Fibroblast of lung (primary cell): ENCODE data around the gene CYSTM1.
A peak's percentile ranks its signal among the peaks of the same experiment; 100 is the strongest.

Experiments used
- CTCF ChIP-seq, 2 donors: IDR thresholded peaks in 1 of 2; conservative IDR thresholded peaks in 1 of 2; 1 replicate in 1 of 2; 2 replicates in 1 of 2; pipeline ENCODE4 v1.5.1; 2011 to 2012; ENCODE audit warnings: low read length in 2 of 2, control low read depth in 1 of 2, inconsistent platforms in 1 of 2, low read depth in 1 of 2, mild to moderate bottlenecking in 1 of 2
- EZH2 ChIP-seq: IDR thresholded peaks from 2 replicates; pipeline ENCODE4 v1.5.1; 2012; ENCODE audit warnings: low read length, control low read depth, mild to moderate bottlenecking; ENCODE audit errors: missing control alignments

GRCh38 chr5:140148508-140148907, 26.5 kb upstream of the CYSTM1 start:
- TF ChIP-seq CTCF (conservative IDR thresholded peaks at IDR 0.05 in 1 of 2, IDR thresholded peaks at IDR 0.05 in 1 of 2; ENCODE audit: low read depth in 1 of 2, low read length in 2 of 2) (peak in 1 of 2 donors; percentile 15), EZH2 (no peak)
